ENCODE results near the gene NTRK2.

NTRK2 gene

GRCh38 chr9:84697042-84697441, 27.5 kb downstream of the NTRK2 start:
- Histone ChIP-seq H4K12ac (ENCODE audit: low read depth, low read length) (no peak overlapping the region), H2BK120ac (ENCODE audit: insufficient read depth, low read length, poor library complexity) (no peak overlapping the region), H3K27me3 (ENCODE audit: insufficient read depth, low read length) (no peaks in the 10 kb centered on the region), H3K4me2 (ENCODE audit: low read length) (no peak overlapping the region), H4K8ac (ENCODE audit: low read depth, low read length) (no peak overlapping the region), H3K36me3 (ENCODE audit: control insufficient read depth in 1 of 2, insufficient read depth in 2 of 2, low read length in 2 of 2) (no peaks in the 10 kb centered on the region), H3K23ac (ENCODE audit: low read length) (no peak overlapping the region), H4K91ac (ENCODE audit: low read depth, low read length) (no peak overlapping the region), H3K4me1 (ENCODE audit: control insufficient read depth in 1 of 2, insufficient read depth in 2 of 2, low read length in 2 of 2) (no peaks in the 10 kb centered on the region), H3K9me3 (ENCODE audit: insufficient read depth, low read depth, low read length) (no peaks in the 10 kb centered on the region), H3K79me1 (ENCODE audit: low read length) (no peaks in the 10 kb centered on the region), H3K27ac (ENCODE audit: low read depth, low read length) (no peak overlapping the region), H2BK12ac (ENCODE audit: low read length) (no peak overlapping the region), H3K4me3 (ENCODE audit: low read depth, low read length) (no peak overlapping the region), H3K79me2 (ENCODE audit: control insufficient read depth, insufficient read depth, low read length, poor library complexity) (no peaks in the 10 kb centered on the region), H3K18ac (ENCODE audit: low read length) (no peak overlapping the region), H2AK5ac (ENCODE audit: low read length) (no peak overlapping the region), H3K14ac (ENCODE audit: low read length) (no peak overlapping the region), H2BK5ac (ENCODE audit: low read depth, low read length, poor library complexity) (no peak overlapping the region), H3K4ac (ENCODE audit: low read depth, low read length) (no peak overlapping the region), H2AFZ (ENCODE audit: insufficient read depth, low read length, poor library complexity) (no peak overlapping the region), H3K9ac (ENCODE audit: low read length) (no peak overlapping the region)
- no peak for DNase-seq
- WGBS (ENCODE audit: extremely low coverage, insufficient coverage, insufficient read length): no CpG with 5 or more reads among the region's 8 CpGs

GRCh38 chr9:84697509-84698114, 28.1 kb downstream of the NTRK2 start:
- H3K27ac ChIP-seq (ENCODE audit: low read depth, low read length): no peak overlapping the region
- H2AFZ ChIP-seq (ENCODE audit: insufficient read depth, low read length, poor library complexity): no peak overlapping the region
- H2BK12ac ChIP-seq (ENCODE audit: low read length): no peak overlapping the region
- no peak overlapping the region for H3K18ac ChIP-seq (ENCODE audit: low read length)
- no peak overlapping the region for H3K14ac ChIP-seq (ENCODE audit: low read length)
- no peaks in the 10 kb centered on the region for H3K36me3 ChIP-seq (ENCODE audit: control insufficient read depth in 1 of 2, insufficient read depth in 2 of 2, low read length in 2 of 2)
- no peaks in the 10 kb centered on the region for H3K27me3 ChIP-seq (ENCODE audit: insufficient read depth, low read length)
- peak; percentile 66 to 77 for DNase-seq
- H3K79me2 ChIP-seq (ENCODE audit: control insufficient read depth, insufficient read depth, low read length, poor library complexity): no peaks in the 10 kb centered on the region
- no peak overlapping the region for H2BK5ac ChIP-seq (ENCODE audit: low read depth, low read length, poor library complexity)
- no peak overlapping the region for H3K4me3 ChIP-seq (ENCODE audit: low read depth, low read length)
- H3K9ac ChIP-seq (ENCODE audit: low read length): no peak overlapping the region
- H3K23ac ChIP-seq (ENCODE audit: low read length): no peak overlapping the region
- no CpG with 5 or more reads among the region's 4 CpGs for WGBS (ENCODE audit: extremely low coverage, insufficient coverage, insufficient read length)
- H3K4ac ChIP-seq (ENCODE audit: low read depth, low read length): no peak overlapping the region
- no peak overlapping the region for H2BK120ac ChIP-seq (ENCODE audit: insufficient read depth, low read length, poor library complexity)
- H4K91ac ChIP-seq (ENCODE audit: low read depth, low read length): no peak overlapping the region
- H4K12ac ChIP-seq (ENCODE audit: low read depth, low read length): no peak overlapping the region
- H3K9me3 ChIP-seq (ENCODE audit: insufficient read depth, low read depth, low read length): no peaks in the 10 kb centered on the region
- H3K79me1 ChIP-seq (ENCODE audit: low read length): no peaks in the 10 kb centered on the region
- no peak overlapping the region for H4K8ac ChIP-seq (ENCODE audit: low read depth, low read length)
- H3K4me2 ChIP-seq (ENCODE audit: low read length): no peak overlapping the region
- H3K4me1 ChIP-seq (ENCODE audit: control insufficient read depth in 1 of 2, insufficient read depth in 2 of 2, low read length in 2 of 2): no peaks in the 10 kb centered on the region
- no peak overlapping the region for H2AK5ac ChIP-seq (ENCODE audit: low read length)

- Histone ChIP-seq H2AFZ (ENCODE audit: insufficient read depth, low read length, poor library complexity) (no peak overlapping the region), H3K23ac (ENCODE audit: low read length) (no peak overlapping the region), H2BK120ac (ENCODE audit: insufficient read depth, low read length, poor library complexity) (no peak overlapping the region), H3K79me2 (ENCODE audit: control insufficient read depth, insufficient read depth, low read length, poor library complexity) (no peaks in the 10 kb centered on the region), H3K79me1 (ENCODE audit: low read length) (no peaks in the 10 kb centered on the region), H4K91ac (ENCODE audit: low read depth, low read length) (no peak overlapping the region), H3K9me3 (ENCODE audit: insufficient read depth, low read depth, low read length) (no peaks in the 10 kb centered on the region), H3K4me2 (ENCODE audit: low read length) (no peak overlapping the region), H3K4ac (ENCODE audit: low read depth, low read length) (no peak overlapping the region), H3K4me1 (ENCODE audit: control insufficient read depth in 1 of 2, insufficient read depth in 2 of 2, low read length in 2 of 2) (no peaks in the 10 kb centered on the region), H3K27ac (ENCODE audit: low read depth, low read length) (no peak overlapping the region), H3K9ac (ENCODE audit: low read length) (no peak overlapping the region), H3K14ac (ENCODE audit: low read length) (no peak overlapping the region), H3K27me3 (ENCODE audit: insufficient read depth, low read length) (no peaks in the 10 kb centered on the region), H4K12ac (ENCODE audit: low read depth, low read length) (no peak overlapping the region), H4K8ac (ENCODE audit: low read depth, low read length) (no peak overlapping the region), H2BK5ac (ENCODE audit: low read depth, low read length, poor library complexity) (no peak overlapping the region), H3K4me3 (ENCODE audit: low read depth, low read length) (no peak overlapping the region), H2BK12ac (ENCODE audit: low read length) (no peak overlapping the region), H3K18ac (ENCODE audit: low read length) (no peak overlapping the region), H3K36me3 (ENCODE audit: control insufficient read depth in 1 of 2, insufficient read depth in 2 of 2, low read length in 2 of 2) (no peaks in the 10 kb centered on the region), H2AK5ac (ENCODE audit: low read length) (no peak overlapping the region)
- WGBS (ENCODE audit: extremely low coverage, insufficient coverage, insufficient read length): no CpG with 5 or more reads among the region's 2 CpGs
- DNase-seq: no peak
Observed at GRCh38 chr9:84698323-84698722, 28.8 kb downstream of the NTRK2 start.

GRCh38 chr9:84699984-84700383, 30.5 kb downstream of the NTRK2 start:
- Histone ChIP-seq H3K18ac (ENCODE audit: low read length) (no peak overlapping the region), H3K9ac (ENCODE audit: low read length) (no peak overlapping the region), H2BK5ac (ENCODE audit: low read depth, low read length, poor library complexity) (no peak overlapping the region), H3K36me3 (ENCODE audit: control insufficient read depth in 1 of 2, insufficient read depth in 2 of 2, low read length in 2 of 2) (no peaks in the 10 kb centered on the region), H3K23ac (ENCODE audit: low read length) (peak overlapping the region; percentile 5), H4K91ac (ENCODE audit: low read depth, low read length) (no peak overlapping the region), H3K4me2 (ENCODE audit: low read length) (no peak overlapping the region), H3K27ac (ENCODE audit: low read depth, low read length) (no peak overlapping the region), H3K14ac (ENCODE audit: low read length) (no peak overlapping the region), H2AFZ (ENCODE audit: insufficient read depth, low read length, poor library complexity) (no peak overlapping the region), H4K12ac (ENCODE audit: low read depth, low read length) (no peak overlapping the region), H2BK12ac (ENCODE audit: low read length) (no peak overlapping the region), H3K27me3 (ENCODE audit: insufficient read depth, low read length) (no peaks in the 10 kb centered on the region), H4K8ac (ENCODE audit: low read depth, low read length) (no peak overlapping the region), H3K79me1 (ENCODE audit: low read length) (no peaks in the 10 kb centered on the region), H2AK5ac (ENCODE audit: low read length) (no peak overlapping the region), H3K4ac (ENCODE audit: low read depth, low read length) (no peak overlapping the region), H2BK120ac (ENCODE audit: insufficient read depth, low read length, poor library complexity) (no peak overlapping the region), H3K79me2 (ENCODE audit: control insufficient read depth, insufficient read depth, low read length, poor library complexity) (no peaks in the 10 kb centered on the region), H3K4me1 (ENCODE audit: control insufficient read depth in 1 of 2, insufficient read depth in 2 of 2, low read length in 2 of 2) (no peaks in the 10 kb centered on the region), H3K4me3 (ENCODE audit: low read depth, low read length) (no peak overlapping the region), H3K9me3 (ENCODE audit: insufficient read depth, low read depth, low read length) (no peaks in the 10 kb centered on the region)
- WGBS (ENCODE audit: extremely low coverage, insufficient coverage, insufficient read length): no CpG with 5 or more reads among the region's 1 CpG
- no peak for DNase-seq

All from trophoblast cell (in vitro differentiated cells and primary cell).